GM23248 (cell line): Measurements from ENCODE around the gene NEUROG1. TPM values are rescaled to one million over a fixed set of nuclear protein-coding genes. Genes with fewer than 3 reads are reported as not detected.

Source experiments
- DNase-seq: peaks from one replicate; pipeline ENCODE4 v3.0.0-alpha.2; 2015
- H2AFZ ChIP-seq: fragments of 200-600 bp; sonication (generic); 2 replicates; pipeline ENCODE4 v1.6.1; 2016; ENCODE audit warnings: antibody characterized with exemption
- H3F3A ChIP-seq: fragments of 200-600 bp; sonication (generic); 2 replicates; pipeline ENCODE4 v1.6.1; 2016; ENCODE audit warnings: mild to moderate bottlenecking, antibody characterized with exemption, mixed run types; ENCODE audit not compliant: insufficient read depth
- H3K27ac ChIP-seq: fragments of 200-600 bp; sonication (generic); 2 replicates; pipeline ENCODE4 v1.5.1; 2016; ENCODE audit warnings: mild to moderate bottlenecking
- H3K27me3 ChIP-seq: fragments of 200-600 bp; sonication (generic); replicated peaks from 2 replicates; pipeline ENCODE4 v1.6.1; 2016; ENCODE audit warnings: mild to moderate bottlenecking; ENCODE audit not compliant: insufficient read depth
- H3K36me3 ChIP-seq: fragments of 200-600 bp; sonication (generic); 2 replicates; pipeline ENCODE4 v1.6.1; 2016; ENCODE audit warnings: low read depth, mild to moderate bottlenecking
- H3K4me1 ChIP-seq: fragments of 200-600 bp; sonication (generic); 2 replicates; pipeline ENCODE4 v1.6.1; 2016; ENCODE audit warnings: mild to moderate bottlenecking; ENCODE audit not compliant: insufficient read depth
- H3K4me2 ChIP-seq: fragments of 200-600 bp; sonication (generic); one replicate; pipeline ENCODE4 v1.6.1; 2016; ENCODE audit warnings: mild to moderate bottlenecking; ENCODE audit not compliant: unreplicated experiment
- H3K4me3 ChIP-seq: fragments of 200-600 bp; sonication (generic); 2 replicates; pipeline ENCODE4 v1.5.1; 2016; ENCODE audit warnings: mild to moderate bottlenecking
- H3K79me2 ChIP-seq: fragments of 200-600 bp; sonication (generic); 2 replicates; pipeline ENCODE4 v1.6.1; 2016; ENCODE audit warnings: mild to moderate bottlenecking; ENCODE audit not compliant: insufficient read depth
- H3K9ac ChIP-seq: fragments of 200-600 bp; sonication (generic); 2 replicates; pipeline ENCODE4 v1.6.1; 2016; ENCODE audit warnings: mild to moderate bottlenecking
- H3K9me2 ChIP-seq: fragments of 200-600 bp; sonication (generic); 2 replicates; pipeline ENCODE4 v1.6.1; 2016; ENCODE audit warnings: mixed run types, mild to moderate bottlenecking, moderate library complexity; ENCODE audit not compliant: insufficient read depth
- H3K9me3 ChIP-seq: fragments of 200-600 bp; sonication (generic); one replicate; pipeline ENCODE4 v1.6.1; 2017; ENCODE audit warnings: low read depth
- H4K20me1 ChIP-seq: fragments of 200-600 bp; sonication (generic); 2 replicates; pipeline ENCODE4 v1.6.0; 2016; ENCODE audit not compliant: insufficient read depth
- EZH2 ChIP-seq: fragments of 200-600 bp; sonication (generic); IDR thresholded peaks from 2 replicates; pipeline ENCODE4 v1.6.1; 2018; ENCODE audit warnings: antibody characterized with exemption, mild to moderate bottlenecking; ENCODE audit not compliant: insufficient read depth, poor library complexity, severe bottlenecking
- EZH2phosphoT487 ChIP-seq: fragments of 200-600 bp; sonication (generic); IDR thresholded peaks from 2 replicates; pipeline ENCODE4 v1.6.1; 2018; ENCODE audit warnings: antibody characterized with exemption, moderate library complexity, mild to moderate bottlenecking, low read depth; ENCODE audit not compliant: insufficient read depth
- WGBS, 2 experiments: methylation state at CpG; one replicate each; pipeline ENCODE4 v1.1.6; 2015 to 2017; ENCODE audit warnings: low lambda C conversion rate in 2 of 2, low coverage in 1 of 2; ENCODE audit errors: missing lambda C conversion rate in 2 of 2; 5-methylcytosine and 5-hydroxymethylcytosine counted together
- in situ Hi-C: fragments of 300-500 bp; cut with MboI; formaldehyde crosslinking; loops from 2 replicates; pipeline ENCODE4 v1.15.0; 2020
- polyA plus RNA-seq: library from polyadenylated mRNA; unstranded; fragments of >200 nt; fragmentation: Nextera tagmentation; extraction: Ambion mirVana; gene quantifications from 2 replicates; pipeline ENCODE4 v1.2.1, GENCODE V29; 2016
- total RNA-seq: library from RNA; depleted of rRNA; stranded (reverse); fragments of >200 nt; shearing (Covaris generic); gene quantifications from 2 replicates; pipeline ENCODE4 v1.2.3, GENCODE V29; 2014

The NEUROG1 gene
- total and polyA plus RNA-seq, 2 experiments from 2014 or later = not detected

DNA sequence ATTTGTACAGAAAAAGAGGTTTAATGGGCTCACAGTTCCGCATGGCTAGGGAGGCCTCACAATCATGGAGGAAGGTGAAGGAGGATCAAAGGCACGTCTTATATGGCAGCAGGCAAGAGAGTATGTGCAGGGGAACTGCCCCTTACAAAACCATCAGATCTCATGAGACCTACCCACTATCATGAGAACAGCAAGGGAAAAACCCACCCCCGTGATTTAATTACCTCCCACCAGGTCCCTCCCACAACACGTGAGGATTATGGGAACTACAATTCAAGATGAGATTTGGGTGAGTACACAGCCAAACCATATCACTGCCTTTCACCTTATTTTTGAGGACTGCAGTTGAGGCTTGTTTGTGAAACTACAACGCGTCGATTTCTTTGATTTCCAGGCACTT, 20.9 kb upstream of the NEUROG1 start:
- in situ Hi-C loops = loop anchor here (5.0 to 25.0 kb wide), 2 partner anchors 276 to 656 kb away; partner anchors contain the start of gene SLC25A48
- no peaks in the 10 kb centered on the region for H3K79me2 ChIP-seq
- H3K27me3 ChIP-seq = peaks cover 30% of the 10 kb centered on the region
- WGBS, 2 experiments = 60 to 66% methylated on average over 7 of the region's 7 CpGs
- no peaks in the 10 kb centered on the region for H3K4me1 ChIP-seq
- no peak overlapping the region for H3K4me2 ChIP-seq
- no peaks in the 10 kb centered on the region for H3F3A ChIP-seq
- no peak for TF ChIP-seq EZH2
- no peak for TF ChIP-seq EZH2phosphoT487
- H2AFZ ChIP-seq = no peak overlapping the region
- DNase-seq = no peak
- no peaks in the 10 kb centered on the region for H3K9me2 ChIP-seq
- H3K36me3 ChIP-seq = no peaks in the 10 kb centered on the region
- no peak overlapping the region for H3K9ac ChIP-seq
- H3K27ac ChIP-seq = no peak overlapping the region
- H3K9me3 ChIP-seq = no peaks in the 10 kb centered on the region
- no peak overlapping the region for H3K4me3 ChIP-seq
- H4K20me1 ChIP-seq = no peaks in the 10 kb centered on the region

DNA sequence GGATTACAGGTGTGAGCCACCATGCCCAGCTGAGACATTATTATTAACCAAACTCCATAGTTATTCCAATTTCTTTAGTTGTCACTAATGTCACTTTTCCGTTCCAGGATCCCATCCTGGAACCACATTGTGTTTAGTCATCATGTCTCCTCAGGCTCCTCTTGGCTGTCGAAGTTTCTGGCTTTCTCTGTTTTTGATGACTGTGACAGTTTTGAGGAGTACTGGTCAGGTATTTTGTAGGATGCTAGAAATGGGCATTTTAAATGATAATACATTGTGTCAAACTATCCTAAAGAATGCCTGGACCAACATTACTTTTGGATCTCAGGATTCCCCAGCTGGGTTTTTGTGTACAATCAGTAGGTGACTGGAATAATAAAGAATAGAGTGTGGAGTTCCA, 19.8 kb upstream of the NEUROG1 start:
- Histone ChIP-seq H3K9ac (no peak overlapping the region), H3K4me3 (no peak overlapping the region), H4K20me1 (no peaks in the 10 kb centered on the region), H3K9me2 (no peaks in the 10 kb centered on the region), H3K27ac (no peak overlapping the region), H2AFZ (no peak overlapping the region), H3K4me2 (no peak overlapping the region), H3F3A (no peaks in the 10 kb centered on the region), H3K9me3 (no peaks in the 10 kb centered on the region), H3K4me1 (no peaks in the 10 kb centered on the region), H3K36me3 (no peaks in the 10 kb centered on the region), H3K79me2 (no peaks in the 10 kb centered on the region), H3K27me3 (peaks cover 30% of the 10 kb centered on the region)
- no peak for TF ChIP-seq EZH2
- TF ChIP-seq EZH2phosphoT487 = no peak
- no peak for DNase-seq
- in situ Hi-C loops = loop anchor here (5.0 to 25.0 kb wide), 2 partner anchors 277 to 657 kb away; partner anchors contain the start of gene SLC25A48
- 23 to 32% methylated on average over 2 of the region's 2 CpGs for WGBS, 2 experiments

DNA sequence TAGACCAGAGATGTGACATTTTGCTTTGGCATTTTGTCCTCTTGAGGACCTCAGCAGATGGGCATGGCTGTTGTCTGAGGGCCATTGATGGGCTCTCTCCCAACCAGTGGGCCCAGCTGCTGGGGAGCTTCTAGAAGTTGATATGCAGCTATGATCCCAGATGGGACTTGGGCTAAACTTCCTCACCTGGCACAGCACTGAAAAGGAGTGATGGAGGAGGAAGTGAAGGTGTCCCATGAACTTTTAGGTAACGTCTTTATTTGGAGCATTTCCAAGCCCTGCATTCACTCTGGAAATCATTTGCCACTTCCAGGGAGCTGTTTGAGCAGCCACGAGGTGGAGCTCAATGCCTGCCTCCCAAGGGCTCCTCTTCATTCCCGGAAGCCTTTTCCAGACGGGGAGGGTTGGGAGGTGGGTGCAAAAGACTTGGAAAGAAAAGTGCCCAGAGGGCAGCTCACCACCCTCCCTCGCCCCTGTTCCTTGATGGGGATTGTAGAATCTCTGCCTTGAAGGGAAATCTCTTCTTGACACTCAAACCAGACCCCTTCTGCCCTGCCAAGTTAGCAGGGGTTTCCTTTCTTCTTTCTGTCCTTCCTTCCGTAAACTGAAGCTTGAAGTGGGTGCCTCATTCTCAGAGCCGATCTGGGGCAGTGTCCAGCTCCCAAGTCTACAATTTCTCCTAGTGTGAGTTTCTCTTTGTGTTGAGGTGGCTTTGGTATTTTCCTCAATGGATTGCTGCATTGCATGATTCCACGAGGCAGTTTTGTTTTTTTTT, 18.1 kb upstream of the NEUROG1 start:
- H3K9ac ChIP-seq = peak overlapping the region; percentile 40; the same call in 1 of the 2 replicates
- H3K79me2 ChIP-seq = no peaks in the 10 kb centered on the region
- H3K36me3 ChIP-seq = no peaks in the 10 kb centered on the region
- 3 to 5% methylated on average over 8 of the region's 8 CpGs for WGBS, 2 experiments
- no peaks in the 10 kb centered on the region for H3K9me3 ChIP-seq
- TF ChIP-seq EZH2phosphoT487 (no peak), EZH2 (no peak)
- no peaks in the 10 kb centered on the region for H3F3A ChIP-seq
- peak overlapping the region; percentile 86 for H2AFZ ChIP-seq
- H3K4me2 ChIP-seq = peak overlapping the region; percentile 80
- H3K27ac ChIP-seq = no peak overlapping the region
- in situ Hi-C loops = loop anchor here (5.0 to 25.0 kb wide), 2 partner anchors 87 to 658 kb away; no protein-coding TSS in a partner anchor
- DNase-seq = peak; percentile 66
- no peaks in the 10 kb centered on the region for H3K9me2 ChIP-seq
- peaks cover 34% of the 10 kb centered on the region for H3K27me3 ChIP-seq
- peak overlapping the region; percentile 59 for H3K4me3 ChIP-seq
- no peaks in the 10 kb centered on the region for H4K20me1 ChIP-seq
- H3K4me1 ChIP-seq = no peaks in the 10 kb centered on the region

DNA sequence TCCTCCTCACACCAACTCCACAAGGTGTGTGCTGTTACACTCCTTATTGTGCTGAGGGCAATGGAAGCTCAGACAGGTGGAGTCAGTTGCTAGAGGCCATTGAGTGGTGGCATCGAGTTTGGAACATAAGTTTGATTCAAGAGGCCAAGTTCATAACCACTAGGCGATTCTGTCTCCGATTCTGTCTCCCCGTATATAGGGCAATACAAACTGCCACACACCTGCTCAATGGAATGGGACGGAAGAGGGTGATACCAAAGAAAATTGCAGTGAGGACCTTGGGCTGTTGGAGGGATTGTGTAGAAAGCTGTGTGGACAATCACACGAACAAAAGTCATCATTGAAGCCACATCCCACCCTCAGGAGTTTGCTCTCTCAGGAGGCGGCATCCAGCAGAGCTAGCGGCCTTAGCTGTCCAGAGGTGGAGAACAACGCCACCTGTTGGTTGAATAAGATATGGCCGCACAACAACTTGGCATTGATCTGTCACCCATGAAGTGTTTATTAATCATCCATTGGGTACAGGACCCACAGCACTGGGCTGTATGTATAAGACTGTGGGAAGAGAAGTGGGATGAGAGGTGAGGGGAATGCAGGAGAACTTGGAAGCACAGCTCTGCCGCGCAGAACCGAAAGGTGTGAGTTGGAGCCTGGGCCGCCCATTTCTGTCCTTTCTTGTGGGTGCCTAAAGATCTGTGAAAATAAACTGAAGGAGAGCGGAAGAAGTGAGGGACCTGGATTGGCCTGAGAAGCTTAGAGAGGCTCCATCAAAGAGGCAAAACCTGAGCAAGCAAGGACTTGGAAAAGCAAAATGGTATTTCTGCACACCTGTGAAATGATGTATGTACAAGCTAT, 16.1 kb upstream of the NEUROG1 start:
- Histone ChIP-seq H3K36me3 (no peaks in the 10 kb centered on the region), H3K9me3 (no peaks in the 10 kb centered on the region), H3K4me3 (no peak overlapping the region), H3K27me3 (peaks cover 19% of the 10 kb centered on the region), H4K20me1 (no peaks in the 10 kb centered on the region), H3F3A (no peaks in the 10 kb centered on the region), H3K4me2 (no peak overlapping the region), H3K79me2 (no peaks in the 10 kb centered on the region), H3K27ac (no peak overlapping the region), H3K9ac (no peak overlapping the region), H2AFZ (no peak overlapping the region), H3K9me2 (no peaks in the 10 kb centered on the region), H3K4me1 (no peaks in the 10 kb centered on the region)
- 38% methylated on average over 15 of the region's 15 CpGs for WGBS, 2 experiments
- DNase-seq = peak; percentile 82
- in situ Hi-C loops = loop anchor here (5.0 to 25.0 kb wide), 2 partner anchors 85 to 660 kb away; no protein-coding TSS in a partner anchor
- TF ChIP-seq EZH2phosphoT487 (no peak), EZH2 (no peak)
